NT2/D1 (cell line): ENCODE results near the gene MYB.

Source experiments
- DNase-seq: peaks from one replicate; pipeline ENCODE4 v3.0.0-alpha.2; 2011; ENCODE audit warnings: low read depth, low spot score
- H3K27me3 ChIP-seq: 2 replicates; pipeline ENCODE4 v1.6.0; 2011; ENCODE audit warnings: mild to moderate bottlenecking; ENCODE audit not compliant: insufficient read length, insufficient read depth
- H3K36me3 ChIP-seq: 2 replicates; pipeline ENCODE4 v1.6.1; 2011; ENCODE audit warnings: mild to moderate bottlenecking, low read length, mixed read lengths; ENCODE audit not compliant: insufficient read depth, insufficient read length
- H3K4me1 ChIP-seq: 2 replicates; pipeline ENCODE4 v1.5.1; 2011; ENCODE audit not compliant: insufficient read depth, insufficient read length
- H3K4me3 ChIP-seq: 2 replicates; pipeline ENCODE4 v1.5.1; 2011; ENCODE audit warnings: low read depth; ENCODE audit not compliant: insufficient read length
- H3K9ac ChIP-seq: 2 replicates; pipeline ENCODE4 v1.6.0; 2011; ENCODE audit warnings: low read depth; ENCODE audit not compliant: insufficient read length
- H3K9me3 ChIP-seq: 2 replicates; pipeline ENCODE4 v1.5.1; 2011; ENCODE audit warnings: mild to moderate bottlenecking, low read length; ENCODE audit not compliant: insufficient read depth
- SUZ12 ChIP-seq: IDR thresholded peaks from 2 replicates; pipeline ENCODE4 v1.6.1; 2011; ENCODE audit not compliant: insufficient read length, insufficient read depth; ENCODE audit errors: extremely low read depth
- YY1 ChIP-seq: IDR thresholded peaks from 2 replicates; pipeline ENCODE4 v1.6.1; 2011; ENCODE audit not compliant: insufficient read length, insufficient read depth
- ZNF274 ChIP-seq: IDR thresholded peaks from 2 replicates; pipeline ENCODE4 v1.6.1; 2011; ENCODE audit warnings: mild to moderate bottlenecking, low read depth, low read length

MYB gene

DNA sequence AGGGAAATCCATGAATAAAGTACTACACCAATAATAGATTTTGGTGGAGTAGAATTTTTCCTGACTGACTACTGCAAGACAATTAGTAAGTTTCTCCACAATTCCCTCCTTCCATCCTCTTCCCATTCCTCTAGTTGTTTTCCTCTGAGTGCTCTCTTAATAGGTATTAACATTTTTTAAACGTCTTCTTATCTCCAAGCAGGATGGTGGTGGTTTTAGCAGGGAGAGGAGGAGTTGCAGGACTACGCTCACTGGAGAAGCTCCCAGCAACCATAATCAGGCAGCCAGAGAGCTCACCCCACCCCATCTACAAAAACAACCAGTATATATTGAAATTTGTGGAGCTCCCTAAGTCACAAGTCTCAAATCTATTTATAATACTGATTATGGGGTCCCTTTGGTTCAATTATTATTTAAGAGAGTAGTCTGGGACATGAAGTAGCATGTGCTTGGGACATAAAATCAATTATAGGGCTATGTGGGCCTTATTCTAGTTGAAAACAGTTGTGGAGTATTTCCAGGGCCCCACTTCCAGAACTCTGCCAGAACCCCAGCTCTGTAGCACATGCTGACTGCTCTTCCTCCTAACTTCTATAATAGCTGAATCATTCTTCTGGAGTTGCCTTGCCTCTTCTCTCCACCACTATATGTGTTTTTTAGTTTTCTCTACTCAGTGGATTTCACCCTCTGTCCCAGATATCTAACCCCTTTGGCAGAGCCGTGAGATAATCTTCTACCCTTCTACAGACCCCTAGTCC lies 49.8 kb downstream of the MYB start:
- H3K27me3 ChIP-seq = no peaks in the 10 kb centered on the region
- H3K4me1 ChIP-seq = no peaks in the 10 kb centered on the region
- H3K9me3 ChIP-seq = no peaks in the 10 kb centered on the region
- DNase-seq = no peak
- H3K36me3 ChIP-seq = no peaks in the 10 kb centered on the region
- H3K9ac ChIP-seq = no peak overlapping the region
- H3K4me3 ChIP-seq = no peak overlapping the region
- no peak for TF ChIP-seq SUZ12
- no peak for TF ChIP-seq YY1
- no peak for TF ChIP-seq ZNF274

- no peak for TF ChIP-seq SUZ12
- TF ChIP-seq YY1 = no peak
- TF ChIP-seq ZNF274 = no peak
- Histone ChIP-seq H3K4me3 (no peak overlapping the region), H3K36me3 (no peaks in the 10 kb centered on the region), H3K27me3 (no peaks in the 10 kb centered on the region), H3K9ac (no peak overlapping the region), H3K9me3 (no peaks in the 10 kb centered on the region), H3K4me1 (no peaks in the 10 kb centered on the region)
- DNase-seq = no peak
Observed at GRCh38 chr6:135231469-135231844, 50.3 kb downstream of the MYB start.

GRCh38 chr6:135233686-135234491 lies 52.8 kb downstream of the MYB start:
- H3K36me3 ChIP-seq = no peaks in the 10 kb centered on the region
- H3K27me3 ChIP-seq = no peaks in the 10 kb centered on the region
- TF ChIP-seq YY1 = no peak
- TF ChIP-seq SUZ12 = no peak
- no peak for TF ChIP-seq ZNF274
- no peaks in the 10 kb centered on the region for H3K9me3 ChIP-seq
- no peak overlapping the region for H3K4me3 ChIP-seq
- no peak overlapping the region for H3K9ac ChIP-seq
- no peak for DNase-seq
- H3K4me1 ChIP-seq = no peaks in the 10 kb centered on the region

- no peaks in the 10 kb centered on the region for H3K27me3 ChIP-seq
- H3K9me3 ChIP-seq = no peaks in the 10 kb centered on the region
- TF ChIP-seq SUZ12 = no peak
- no peak for TF ChIP-seq ZNF274
- TF ChIP-seq YY1 = no peak
- H3K36me3 ChIP-seq = no peaks in the 10 kb centered on the region
- no peaks in the 10 kb centered on the region for H3K4me1 ChIP-seq
- no peak overlapping the region for H3K9ac ChIP-seq
- DNase-seq = no peak
- no peak overlapping the region for H3K4me3 ChIP-seq
Observed at GRCh38 chr6:135234492-135234780, 53.3 kb downstream of the MYB start.

DNA sequence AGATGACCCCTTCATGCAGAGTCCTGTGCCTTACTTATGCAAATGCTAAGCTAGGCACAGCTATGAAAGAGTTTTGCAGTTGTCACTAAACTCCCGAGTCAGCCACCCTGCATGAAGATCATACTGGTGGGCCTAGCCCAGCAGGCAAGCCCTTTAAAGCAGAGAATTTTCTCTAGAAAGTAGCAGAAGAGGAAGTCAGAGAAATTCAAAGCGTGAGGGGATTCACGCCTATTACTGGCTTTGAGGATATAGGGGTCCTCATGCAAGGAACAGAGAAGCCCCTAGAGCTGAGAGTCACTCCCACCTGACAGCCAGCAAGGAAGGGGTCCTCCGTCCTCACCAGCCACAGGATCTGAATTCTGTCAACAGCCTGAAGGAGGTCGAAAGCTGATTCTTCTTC lies 54.6 kb downstream of the MYB start:
- no peaks in the 10 kb centered on the region for H3K27me3 ChIP-seq
- H3K9me3 ChIP-seq = no peaks in the 10 kb centered on the region
- no peak overlapping the region for H3K4me3 ChIP-seq
- H3K9ac ChIP-seq = no peak overlapping the region
- DNase-seq = no peak
- H3K36me3 ChIP-seq = no peaks in the 10 kb centered on the region
- no peak for TF ChIP-seq YY1
- no peak for TF ChIP-seq SUZ12
- no peak for TF ChIP-seq ZNF274
- H3K4me1 ChIP-seq = no peaks in the 10 kb centered on the region

DNA sequence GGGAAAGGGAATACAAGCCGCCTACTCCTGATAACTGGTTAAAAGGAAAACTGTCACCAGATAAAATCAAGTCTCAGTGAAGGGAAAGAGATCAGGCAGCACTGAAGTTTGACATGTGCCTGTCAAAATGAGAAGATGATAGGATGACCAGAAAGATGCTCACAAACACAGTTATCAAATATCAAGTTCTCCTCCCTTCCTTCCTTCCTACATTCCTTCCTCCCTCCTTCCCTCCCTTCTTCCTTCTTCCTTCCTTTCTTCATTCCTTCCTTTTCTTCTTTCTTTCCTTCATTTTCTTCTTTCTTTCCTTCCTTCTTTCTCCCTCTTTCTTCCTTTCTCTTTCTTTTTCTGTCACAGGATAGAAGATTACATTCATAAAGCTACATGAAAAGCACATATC lies 55.2 kb downstream of the MYB start:
- Histone ChIP-seq H3K27me3 (no peaks in the 10 kb centered on the region), H3K9me3 (no peaks in the 10 kb centered on the region), H3K36me3 (no peaks in the 10 kb centered on the region), H3K9ac (no peak overlapping the region), H3K4me3 (no peak overlapping the region), H3K4me1 (no peaks in the 10 kb centered on the region)
- TF ChIP-seq YY1 (no peak), SUZ12 (no peak), ZNF274 (no peak)
- no peak for DNase-seq

DNA sequence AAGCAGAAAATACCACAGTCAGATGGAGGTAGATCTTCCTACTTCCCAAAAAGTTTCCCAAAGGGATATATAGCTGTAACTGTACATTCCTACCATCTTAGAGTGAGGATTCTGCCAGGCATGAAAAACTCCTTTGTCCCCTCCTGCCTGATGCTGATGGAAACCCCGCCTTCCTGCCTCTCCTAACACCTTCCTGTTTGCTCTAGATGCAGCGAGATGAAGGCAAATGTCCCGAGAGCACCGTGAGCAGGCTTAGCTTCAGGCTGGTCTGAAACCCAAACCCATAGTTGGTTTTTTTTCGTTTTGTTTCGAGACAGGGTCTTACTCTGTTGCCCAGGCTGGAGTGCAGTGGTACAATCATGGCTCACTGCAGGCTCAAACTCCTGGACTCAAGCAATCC lies 55.6 kb downstream of the MYB start:
- Histone ChIP-seq H3K4me1 (no peaks in the 10 kb centered on the region), H3K9ac (no peak overlapping the region), H3K9me3 (no peaks in the 10 kb centered on the region), H3K36me3 (no peaks in the 10 kb centered on the region), H3K4me3 (no peak overlapping the region), H3K27me3 (no peaks in the 10 kb centered on the region)
- TF ChIP-seq YY1 = no peak
- TF ChIP-seq SUZ12 = no peak
- TF ChIP-seq ZNF274 = no peak
- DNase-seq = no peak
